Fibroblast of the aortic adventitia (primary cell): ENCODE measurements around the gene ARRDC4. TPM values are rescaled to one million over a fixed set of nuclear protein-coding genes. Genes with fewer than 3 reads are reported as not detected.

Experiments used
- DNase-seq: peaks from one replicate; pipeline ENCODE4 v3.0.0-alpha.2; 2010; ENCODE audit warnings: low read depth
- H3K4me3 ChIP-seq: 2 replicates; pipeline ENCODE4 v1.5.1; 2011; ENCODE audit warnings: low read depth, mild to moderate bottlenecking, control low read depth, low read length, moderate library complexity
- CTCF ChIP-seq: IDR thresholded peaks from 2 replicates; pipeline ENCODE4 v1.5.1; 2011; ENCODE audit warnings: mild to moderate bottlenecking, low read length, control low read depth, inconsistent platforms; ENCODE audit not compliant: insufficient read depth
- total RNA-seq: library from RNA; depleted of rRNA; stranded (reverse); fragments of >200 nt; gene quantifications from 2 replicates; pipeline ENCODE4 v1.2.3, GENCODE V29; 2012; ENCODE audit warnings: low replicate concordance

Gene ARRDC4
- total RNA-seq, 1 donor: 6.2 TPM

GRCh38 chr15:97931314-97931713 lies 29.2 kb upstream of the ARRDC4 start:
- TF ChIP-seq CTCF: no peak
- H3K4me3 ChIP-seq: no peak overlapping the region
- no peak for DNase-seq

- TF ChIP-seq CTCF: no peak
- no peak for DNase-seq
These were observed 26.9 kb upstream of the ARRDC4 start for GRCh38 chr15:97933589-97933988.

GRCh38 chr15:97940993-97941392 lies 19.5 kb upstream of the ARRDC4 start:
- no peak for TF ChIP-seq CTCF
- no peak for DNase-seq
- no peak overlapping the region for H3K4me3 ChIP-seq

More at GRCh38 chr15:97933589-97933988, 26.9 kb upstream of the ARRDC4 start:
- no peak overlapping the region for H3K4me3 ChIP-seq

GRCh38 chr15:97941572-97941971 lies 18.9 kb upstream of the ARRDC4 start:
- no peak for TF ChIP-seq CTCF
- DNase-seq: no peak
- no peak overlapping the region for H3K4me3 ChIP-seq

- TF ChIP-seq CTCF: no peak
- H3K4me3 ChIP-seq: no peak overlapping the region
- no peak for DNase-seq
These were observed 15.8 kb upstream of the ARRDC4 start for GRCh38 chr15:97944724-97945123.

- no peak for DNase-seq
- no peak overlapping the region for H3K4me3 ChIP-seq
- no peak for TF ChIP-seq CTCF
These were observed 12.8 kb upstream of the ARRDC4 start for GRCh38 chr15:97947465-97948260.

GRCh38 chr15:97953254-97953653 lies 7.2 kb upstream of the ARRDC4 start:
- no peak for DNase-seq
- TF ChIP-seq CTCF: no peak
- no peak overlapping the region for H3K4me3 ChIP-seq
